HCT116 (cell line): ENCODE results near the gene TEKT3. TPM values are rescaled to one million over a fixed set of nuclear protein-coding genes. Genes with fewer than 3 reads are reported as not detected.

Experiments
- ATAC-seq: fragments of 200-7000 bp; cut with Tn5 transposase; 2 replicates; pipeline ENCODE4 v1.9.1; 2020; ENCODE audit warnings: mild to moderate bottlenecking, moderate library complexity
- BruUV-seq: library from RNA; stranded (reverse); fragments of 400-500 nt; replicated peaks from 2 replicates; lab custom pipeline; 2021; lab: Mats Ljungman, UMichigan
- CTCF ChIA-PET: fragments of 300-600 bp; sonication (Branson Sonifier 250); formaldehyde crosslinking; loops from one replicate; lab custom pipeline; 2021; ENCODE audit warnings: antibody characterized with exemption; lab: Charles Lee
- POLR2A ChIA-PET: fragments of 300-600, 350-600 bp; sonication (Branson Sonifier 250); formaldehyde crosslinking; loops from one replicate; lab custom pipeline; 2021; ENCODE audit warnings: antibody characterized with exemption; lab: Charles Lee
- RAD21 ChIA-PET, 2 experiments: fragments of 300-600 bp; sonication (Branson Sonifier 250); formaldehyde crosslinking; loops; one replicate each; lab custom pipeline; 2023; ENCODE audit warnings: low total read pairs in 2 of 2; ENCODE audit not compliant: uncharacterized antibody in 2 of 2, unreplicated experiment in 2 of 2, low non-redundant PET in 1 of 2; lab: Charles Lee
- DNase-seq: peaks from one replicate; pipeline ENCODE4 v3.0.0-alpha.2; 2010; ENCODE audit warnings: low read depth, low spot score
- H2AFZ ChIP-seq: fragments of 200-600 bp; shearing (Covaris generic), sonication (generic); 2 replicates; pipeline ENCODE4 v1.6.1; 2017; ENCODE audit warnings: low read depth, mixed run types, mixed read lengths, antibody characterized with exemption, low read length; ENCODE audit not compliant: poor library complexity, severe bottlenecking
- H3K27ac ChIP-seq: 2 replicates; pipeline ENCODE4 v1.5.1; 2012; ENCODE audit warnings: low read depth, low read length
- H3K27me3 ChIP-seq: fragments of 200-600 bp; sonication (generic); 2 replicates; pipeline ENCODE4 v1.6.1; 2016; ENCODE audit warnings: mixed run types, low read length, mixed read lengths; ENCODE audit not compliant: insufficient read depth
- H3K36me3 ChIP-seq, 2 experiments: fragments of 200-500 bp in 1 of 2; fragments of 200-600 bp in 1 of 2; sonication (Bioruptor generic) in 1 of 2; sonication (generic) in 1 of 2; 2 replicates each; pipeline versions ENCODE4 v1.5.1 to v1.6.1; 2014 to 2016; ENCODE audit warnings: low read length in 2 of 2, inconsistent platforms in 1 of 2, mixed read lengths in 1 of 2, mixed run types in 1 of 2; ENCODE audit not compliant: insufficient read depth in 2 of 2, control insufficient read depth in 1 of 2
- H3K4me1 ChIP-seq, 2 experiments: fragments of 200-600 bp in 1 of 2; sonication (generic) in 1 of 2; 2 replicates each; pipeline versions ENCODE4 v1.5.1 to v1.6.1; 2012 to 2017; ENCODE audit warnings: low read length in 2 of 2, inconsistent platforms in 1 of 2, mild to moderate bottlenecking in 1 of 2, mixed read lengths in 1 of 2, mixed run types in 1 of 2, moderate library complexity in 1 of 2; ENCODE audit not compliant: insufficient read depth in 2 of 2, control insufficient read depth in 1 of 2
- H3K4me2 ChIP-seq: fragments of 200-600 bp; sonication (generic); 2 replicates; pipeline ENCODE4 v1.6.1; 2017; ENCODE audit warnings: mixed run types, low read length, mixed read lengths
- H3K4me3 ChIP-seq, 2 experiments: fragments of 200-600 bp in 1 of 2; sonication (generic) in 1 of 2; replicated peaks in 1 of 2; 2 replicates each; pipeline ENCODE4 v1.5.1; 2011 to 2016; ENCODE audit warnings: low read length in 2 of 2, control low read depth in 1 of 2, low read depth in 1 of 2, mild to moderate bottlenecking in 1 of 2, mixed read lengths in 1 of 2, mixed run types in 1 of 2
- H3K79me2 ChIP-seq: fragments of 200-600 bp; sonication (generic); 2 replicates; pipeline ENCODE4 v1.6.1; 2017; ENCODE audit warnings: mild to moderate bottlenecking, mixed run types, low read length, moderate library complexity, mixed read lengths; ENCODE audit not compliant: insufficient read depth
- H3K9ac ChIP-seq: fragments of 200-600 bp; sonication (generic); 2 replicates; pipeline ENCODE4 v1.6.1; 2016; ENCODE audit warnings: low read length, mixed read lengths
- H3K9me2 ChIP-seq: fragments of 200-600 bp; sonication (generic), shearing (Covaris generic); 2 replicates; pipeline ENCODE4 v1.6.1; 2017; ENCODE audit warnings: mixed run types, mild to moderate bottlenecking, moderate library complexity; ENCODE audit not compliant: insufficient read depth
- H3K9me3 ChIP-seq, 2 experiments: fragments of 200-500 bp in 1 of 2; fragments of 200-600 bp in 1 of 2; sonication (Bioruptor generic) in 1 of 2; sonication (generic) in 1 of 2; 2 replicates each; pipeline ENCODE4 v1.6.1; 2014 to 2017; ENCODE audit warnings: low read length in 2 of 2, mixed read lengths in 2 of 2, inconsistent platforms in 1 of 2, low read depth in 1 of 2, mild to moderate bottlenecking in 1 of 2, mixed run types in 1 of 2, moderate library complexity in 1 of 2; ENCODE audit not compliant: control insufficient read depth in 1 of 2, insufficient read depth in 1 of 2
- H4K20me1 ChIP-seq: fragments of 200-600 bp; sonication (generic), shearing (Covaris generic); 2 replicates; pipeline ENCODE4 v1.6.1; 2017; ENCODE audit warnings: mixed run types, mild to moderate bottlenecking, moderate library complexity; ENCODE audit not compliant: insufficient read depth
- CBX3 ChIP-seq: IDR thresholded peaks from 2 replicates; pipeline ENCODE4 v1.6.1; 2012; ENCODE audit warnings: low read depth
- CEBPB ChIP-seq: IDR thresholded peaks from 2 replicates; pipeline ENCODE4 v1.6.1; 2012; ENCODE audit warnings: low read depth
- CTCF ChIP-seq, 3 experiments: fragments of 200-600 bp in 1 of 3; sonication (generic) in 1 of 3; IDR thresholded peaks in 2 of 3; conservative IDR thresholded peaks in 1 of 3; 2 replicates each; pipeline ENCODE4 v1.5.1; 2012 to 2017; ENCODE audit warnings: low read depth in 2 of 3, low read length in 2 of 3, antibody characterized with exemption in 1 of 3, borderline replicate concordance in 1 of 3, control low read depth in 1 of 3, mild to moderate bottlenecking in 1 of 3, mixed read lengths in 1 of 3, mixed run types in 1 of 3, moderate library complexity in 1 of 3; ENCODE audit not compliant: insufficient read depth in 1 of 3
- EGR1 ChIP-seq: IDR thresholded peaks from 2 replicates; pipeline ENCODE4 v1.6.1; 2012; ENCODE audit warnings: low read depth
- EZH2 ChIP-seq: fragments of 200-600 bp; sonication (generic); IDR thresholded peaks from 2 replicates; pipeline ENCODE4 v1.6.1; 2017; ENCODE audit warnings: antibody characterized with exemption, mixed run types
- EZH2phosphoT487 ChIP-seq: fragments of 200-600 bp; IDR thresholded peaks from 2 replicates; pipeline ENCODE4 v1.6.1; 2018; ENCODE audit warnings: antibody characterized with exemption, borderline replicate concordance
- FOSL1 ChIP-seq: IDR thresholded peaks from 2 replicates; pipeline ENCODE4 v1.6.1; 2012; ENCODE audit warnings: low read depth
- MAX ChIP-seq: IDR thresholded peaks from 2 replicates; pipeline ENCODE4 v1.6.1; 2012
- RAD21 ChIP-seq: IDR thresholded peaks from 2 replicates; pipeline ENCODE4 v1.6.1; 2012; ENCODE audit warnings: low read depth, mild to moderate bottlenecking
- REST ChIP-seq: IDR thresholded peaks from 2 replicates; pipeline ENCODE4 v1.6.1; 2012; ENCODE audit warnings: low read depth
- SIN3A ChIP-seq: IDR thresholded peaks from 2 replicates; pipeline ENCODE4 v1.6.1; 2012; ENCODE audit warnings: low read depth
- SRF ChIP-seq: IDR thresholded peaks from 2 replicates; pipeline ENCODE4 v1.6.1; 2012; ENCODE audit warnings: low read depth
- TCF7L2 ChIP-seq: IDR thresholded peaks from 2 replicates; pipeline ENCODE4 v1.7.0; 2011; ENCODE audit warnings: borderline replicate concordance, inconsistent platforms; ENCODE audit not compliant: insufficient read depth, insufficient read length; ENCODE audit errors: extremely low read depth
- YY1 ChIP-seq: IDR thresholded peaks from 2 replicates; pipeline ENCODE4 v1.6.1; 2011; ENCODE audit warnings: low read length, low read depth, moderate library complexity, mild to moderate bottlenecking; ENCODE audit not compliant: insufficient replicate concordance; ENCODE audit errors: extremely low read depth
- ZBTB33 ChIP-seq: IDR thresholded peaks from 2 replicates; pipeline ENCODE4 v1.6.1; 2011; ENCODE audit warnings: mild to moderate bottlenecking, low read length, moderate library complexity; ENCODE audit not compliant: insufficient replicate concordance; ENCODE audit errors: extremely low read depth
- ZNF274 ChIP-seq: fragments of 200-500 bp; sonication (Bioruptor generic); IDR thresholded peaks from 2 replicates; pipeline ENCODE4 v1.6.1; 2014; ENCODE audit warnings: mild to moderate bottlenecking, low read depth, low read length, inconsistent platforms
- intact Hi-C: fragments of 100-400 bp; cut with micrococcal nuclease; formaldehyde crosslinking; loops from 2 replicates; pipeline ENCODE4 v1.10.0; 2022
- total RNA-seq: library from RNA; stranded (reverse); gene quantifications from one replicate; pipeline ENCODE4 v1.2.1, GENCODE V29; 2021; ENCODE audit not compliant: unreplicated experiment

The TEKT3 gene
- total RNA-seq, 1 experiment from 2014 or later, result 0.64 TPM

GRCh38 chr17:15265131-15265530 lies 76.3 kb downstream of the TEKT3 start, which contains the start of gene PMP22:
PMP22 (minus strand) TSS chr17:15265326; CDS start chr17:15260727, 4,599 bp downstream.
- H3K79me2 ChIP-seq, result peaks cover 2% of the 10 kb centered on the region; the same call in 1 of the 2 replicates
- CTCF ChIA-PET, result no interaction called here
- no TSS peak for BruUV-seq
- H2AFZ ChIP-seq, result no peak within 1 kb of the TSS
- intact Hi-C loops, result loop anchor here (10.0 kb wide), 1 partner anchor 560 kb away; no protein-coding TSS in a partner anchor
- TF ChIP-seq RAD21 (no peak), TCF7L2 (no peak), REST (no peak), CEBPB (no peak), SIN3A (no peak), EZH2 (no peak), FOSL1 (no peak), SRF (no peak), YY1 (no peak), CTCF (IDR thresholded peaks at IDR 0.05 in 2 of 3, conservative IDR thresholded peaks at IDR 0.05 in 1 of 3; ENCODE audit: borderline replicate concordance in 1 of 3, insufficient read depth in 1 of 3, low read depth in 2 of 3, low read length in 2 of 3) (no peak), EZH2phosphoT487 (no peak), EGR1 (no peak), ZNF274 (no peak), ZBTB33 (no peak), CBX3 (no peak), MAX (no peak)
- no peaks in the 10 kb centered on the region for H3K9me3 ChIP-seq
- no peak within 1 kb of the TSS for H3K9ac ChIP-seq
- RAD21 ChIA-PET, result no interaction called here
- no peaks in the 10 kb centered on the region for H4K20me1 ChIP-seq
- no peaks in the 10 kb centered on the region for H3K9me2 ChIP-seq
- H3K4me1 ChIP-seq, result peaks cover 14 to 43% of the 10 kb centered on the region in 2 experiments; a peak in 3 of 4 replicates
- ATAC-seq (no peak), DNase-seq (no peak)
- no peak within 1 kb of the TSS for H3K4me2 ChIP-seq
- no peaks in the 10 kb centered on the region for H3K27me3 ChIP-seq
- no peak within 1 kb of the TSS for H3K4me3 ChIP-seq
- POLR2A ChIA-PET, result no interaction called here
- H3K36me3 ChIP-seq, result no peaks in the 10 kb centered on the region
- H3K27ac ChIP-seq, result no peak within 1 kb of the TSS
